WTC11 (cell line): ENCODE data around the gene LBX2. TPM values are rescaled to one million over a fixed set of nuclear protein-coding genes. Genes with fewer than 3 reads are reported as not detected.

Experiments
- ATAC-seq: fragments of 200-7000 bp; cut with Tn5 transposase; 2 replicates; pipeline ENCODE4 v1.10.0; 2021; ENCODE audit warnings: mild to moderate bottlenecking, moderate library complexity
- CTCF ChIA-PET: fragments of 300-600 bp; sonication (Branson Sonifier 250); formaldehyde crosslinking; loops from one replicate; lab custom pipeline; 2021; ENCODE audit warnings: antibody characterized with exemption; lab: Charles Lee
- POLR2A ChIA-PET: fragments of 350-600 bp; sonication (Branson Sonifier 250); formaldehyde crosslinking; loops from one replicate; lab custom pipeline; 2021; ENCODE audit warnings: antibody characterized with exemption; lab: Charles Lee
- DNase-seq: peaks from one replicate; pipeline ENCODE4 v3.0.0; 2021; ENCODE audit warnings: low spot score
- H3K27ac Mint-ChIP-seq: 2 replicates; pipeline ENCODE4 v1.8.0; 2021; ENCODE audit warnings: mixed read lengths
- H3K27me3 Mint-ChIP-seq: 2 replicates; pipeline ENCODE4 v1.8.0; 2021; ENCODE audit warnings: low read depth, mild to moderate bottlenecking, moderate library complexity, mixed read lengths
- H3K36me3 Mint-ChIP-seq: 2 replicates; pipeline ENCODE4 v1.8.0; 2021; ENCODE audit warnings: mixed read lengths
- H3K4me1 Mint-ChIP-seq: 2 replicates; pipeline ENCODE4 v1.8.0; 2022; ENCODE audit warnings: mixed read lengths
- H3K4me3 Mint-ChIP-seq: 2 replicates; pipeline ENCODE4 v1.8.0; 2021; ENCODE audit warnings: mild to moderate bottlenecking, moderate library complexity, mixed read lengths
- H3K9me3 Mint-ChIP-seq: 2 replicates; pipeline ENCODE4 v1.8.0; 2021; ENCODE audit warnings: mixed read lengths
- ELF4 ChIP-seq: sonication (generic); formaldehyde crosslinking; IDR thresholded peaks from 2 replicates; pipeline ENCODE4 v1.8.1; 2022; ENCODE audit warnings: low read depth, mild to moderate bottlenecking, moderate library complexity, missing genetic modification reagents
- JAZF1 ChIP-seq: fragments of 250-450 bp; sonication (Bioruptor Pico); IDR thresholded peaks from 2 replicates; pipeline ENCODE4 v1.9.0; 2021; ENCODE audit warnings: moderate library complexity, mild to moderate bottlenecking, inconsistent platforms
- SMAD3 ChIP-seq: sonication (generic); formaldehyde crosslinking; IDR thresholded peaks from 2 replicates; pipeline ENCODE4 v1.8.0; 2022; ENCODE audit warnings: missing genetic modification reagents, mild to moderate bottlenecking, borderline replicate concordance
- SOX15 ChIP-seq: fragments of 250-450 bp; sonication (Bioruptor Pico); IDR thresholded peaks from 2 replicates; pipeline ENCODE4 v1.9.0; 2021; ENCODE audit warnings: mild to moderate bottlenecking
- TCF7 ChIP-seq: sonication (generic); formaldehyde crosslinking; IDR thresholded peaks from 2 replicates; pipeline ENCODE4 v1.8.0; 2022; ENCODE audit warnings: mild to moderate bottlenecking, low read depth, missing genetic modification reagents, moderate library complexity
- TEAD1 ChIP-seq: sonication (generic); formaldehyde crosslinking; IDR thresholded peaks from 2 replicates; pipeline ENCODE4 v1.8.0; 2022; ENCODE audit warnings: mild to moderate bottlenecking, missing genetic modification reagents
- ZNF138 ChIP-seq: sonication (generic); formaldehyde crosslinking; conservative IDR thresholded peaks from 2 replicates; pipeline ENCODE4 v1.8.1; 2022; ENCODE audit warnings: mild to moderate bottlenecking, moderate library complexity, missing genetic modification reagents
- total RNA-seq: library from RNA; stranded (reverse); gene quantifications from 3 replicates; pipeline ENCODE4 v1.2.3, GENCODE V29; 2021
- TF ChIP-seq, protein P1 (sequence below): sonication (generic); formaldehyde crosslinking; IDR thresholded peaks from 2 replicates; pipeline ENCODE4 v1.8.1; 2022; ENCODE audit warnings: missing genetic modification reagents, borderline replicate concordance
- TF ChIP-seq, protein P2 (sequence below): fragments of 250-450 bp; sonication (Bioruptor Pico); IDR thresholded peaks from 2 replicates; pipeline ENCODE4 v1.9.0; 2021; ENCODE audit warnings: moderate library complexity, mild to moderate bottlenecking, inconsistent platforms, borderline replicate concordance
- TF ChIP-seq, protein P3 (sequence below): fragments of 250-450 bp; sonication (Bioruptor Pico); IDR thresholded peaks from 2 replicates; pipeline ENCODE4 v1.9.0; 2021; ENCODE audit warnings: mild to moderate bottlenecking
- TF ChIP-seq, protein P4 (sequence below): sonication (generic); formaldehyde crosslinking; IDR thresholded peaks from 2 replicates; pipeline ENCODE4 v1.8.1; 2023; ENCODE audit warnings: mild to moderate bottlenecking, missing genetic modification reagents, moderate library complexity
- TF ChIP-seq, protein P5 (sequence below): fragments of 250-450 bp; sonication (Bioruptor Pico); IDR thresholded peaks from 2 replicates; pipeline ENCODE4 v2.1.2; 2022; ENCODE audit warnings: mild to moderate bottlenecking, moderate library complexity
- TF ChIP-seq, protein P6 (sequence below): sonication (generic); formaldehyde crosslinking; IDR thresholded peaks from 2 replicates; pipeline ENCODE4 v1.8.1; 2022; ENCODE audit warnings: low read depth, mild to moderate bottlenecking, moderate library complexity, missing genetic modification reagents, borderline replicate concordance

Gene LBX2
- total RNA-seq, 1 experiment from 2014 or later: 1.0 TPM

DNA sequence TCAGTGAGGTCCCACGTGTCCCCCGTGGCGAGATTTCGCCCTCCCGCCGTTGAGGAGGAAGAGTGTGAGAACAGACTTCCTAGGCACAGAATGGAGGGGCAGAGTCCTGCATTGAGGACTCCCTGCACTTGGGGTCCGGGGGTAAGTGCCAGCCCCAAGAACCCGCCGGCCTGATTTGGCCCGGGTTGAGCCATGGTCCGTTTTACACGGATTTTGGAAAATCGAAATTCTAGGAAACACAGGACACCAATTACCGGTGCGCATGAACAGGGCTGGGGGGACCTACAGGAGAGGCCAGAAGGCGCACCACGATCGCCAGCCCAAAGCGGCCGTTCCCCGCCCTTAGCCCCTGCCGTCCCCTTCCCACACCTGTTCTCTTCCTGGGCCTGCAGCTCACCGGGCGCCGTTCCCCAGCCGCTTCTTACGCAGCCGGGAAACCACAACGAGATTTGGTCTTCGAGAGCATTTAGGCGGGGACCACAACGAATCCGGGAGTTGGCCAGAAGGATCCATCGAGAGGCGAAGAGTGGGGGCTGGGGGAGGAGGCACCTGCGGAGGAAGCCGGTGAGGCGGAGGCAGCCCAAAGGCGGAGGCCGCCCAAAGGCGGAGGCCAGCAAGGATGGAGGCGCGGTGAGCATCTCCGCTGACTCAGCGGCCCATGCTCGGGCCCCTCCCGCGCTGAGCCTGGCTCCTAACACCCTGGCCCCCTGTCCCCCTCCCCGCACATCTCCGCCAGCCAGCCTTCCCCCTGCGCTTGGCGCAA lies 14.4 kb upstream of the LBX2 start:
- ATAC-seq: peak; percentile 9
- Mint-ChIP-seq H3K27ac (no peak overlapping the region), H3K4me3 (peak overlapping the region; percentile 65), H3K9me3 (peaks cover 8% of the 10 kb centered on the region), H3K4me1 (peaks cover 16% of the 10 kb centered on the region), H3K27me3 (peaks cover 99% of the 10 kb centered on the region), H3K36me3 (peaks cover 9% of the 10 kb centered on the region)
- DNase-seq: peak; percentile 39
- POLR2A ChIA-PET: interaction anchor here (0.9 to 1.3 kb wide), 2 partner anchors 39 to 74 kb away, joined by 3 to 4 read pairs; no protein-coding TSS in a partner anchor
- CTCF ChIA-PET: interaction anchor here (0.6 to 2.3 kb wide), 3 partner anchors 10 to 393 kb away, joined by 4 to 8 read pairs (median 6); partner anchors contain the start of genes CCDC142 and TTC31
- TF ChIP-seq, protein P1, sequence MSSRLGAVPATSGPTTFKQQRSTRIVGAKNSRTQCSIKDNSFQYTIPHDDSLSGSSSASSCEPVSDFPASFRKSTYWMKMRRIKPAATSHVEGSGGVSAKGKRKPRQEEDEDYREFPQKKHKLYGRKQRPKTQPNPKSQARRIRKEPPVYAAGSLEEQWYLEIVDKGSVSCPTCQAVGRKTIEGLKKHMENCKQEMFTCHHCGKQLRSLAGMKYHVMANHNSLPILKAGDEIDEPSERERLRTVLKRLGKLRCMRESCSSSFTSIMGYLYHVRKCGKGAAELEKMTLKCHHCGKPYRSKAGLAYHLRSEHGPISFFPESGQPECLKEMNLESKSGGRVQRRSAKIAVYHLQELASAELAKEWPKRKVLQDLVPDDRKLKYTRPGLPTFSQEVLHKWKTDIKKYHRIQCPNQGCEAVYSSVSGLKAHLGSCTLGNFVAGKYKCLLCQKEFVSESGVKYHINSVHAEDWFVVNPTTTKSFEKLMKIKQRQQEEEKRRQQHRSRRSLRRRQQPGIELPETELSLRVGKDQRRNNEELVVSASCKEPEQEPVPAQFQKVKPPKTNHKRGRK (CRISPR knock-in tag): 0 out of 2 replicates have a peak, but pooled peaks have one; percentile 33
- no peak for TF ChIP-seq SOX15 (CRISPR knock-in tag)
- TF ChIP-seq, all 79 proteins: peak for 1

DNA sequence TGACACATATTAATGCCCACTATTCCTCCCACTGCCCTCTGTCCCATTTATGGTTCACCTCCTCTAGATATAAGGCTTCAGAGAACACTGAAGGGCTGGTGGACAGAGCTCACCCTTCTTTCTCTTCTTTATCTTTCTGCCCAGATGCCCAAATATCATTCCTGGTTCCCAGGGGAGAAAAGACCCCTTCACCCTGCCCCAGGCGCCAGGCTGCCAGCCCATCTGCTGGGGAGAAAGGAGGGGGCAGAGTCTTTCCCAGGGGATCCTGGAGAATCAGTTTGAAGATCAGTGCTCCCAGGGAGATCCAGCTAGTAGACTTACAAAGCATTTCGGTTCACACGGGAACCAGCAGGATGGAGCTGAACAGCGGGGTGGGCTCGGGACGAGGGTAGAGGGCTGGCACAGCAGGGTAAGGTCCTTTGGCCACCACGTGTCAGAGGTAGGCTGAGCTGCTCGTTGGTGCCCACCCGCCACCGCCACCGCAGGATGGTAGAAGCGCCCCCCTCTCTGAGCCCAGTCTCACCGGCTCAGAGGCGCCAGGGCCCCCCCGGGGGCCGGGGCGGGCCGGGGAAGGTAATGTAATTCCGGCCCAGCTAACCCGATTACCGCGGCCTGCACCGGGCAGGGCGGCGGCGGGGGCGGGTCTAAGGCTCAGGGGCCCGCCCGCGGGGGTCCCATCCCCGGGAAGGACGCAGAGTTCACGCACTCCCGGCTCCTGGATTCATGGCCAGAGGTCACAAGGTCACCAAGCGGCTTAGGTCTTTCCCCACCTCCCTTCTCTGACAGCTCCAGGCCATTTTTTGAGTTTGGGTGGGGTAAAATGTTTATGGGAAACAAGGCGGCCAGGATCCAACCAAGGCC lies 13.6 kb upstream of the LBX2 start:
- H3K9me3 Mint-ChIP-seq: peaks cover 8% of the 10 kb centered on the region
- H3K27me3 Mint-ChIP-seq: peaks cover 99% of the 10 kb centered on the region
- no peak overlapping the region for H3K27ac Mint-ChIP-seq
- H3K4me1 Mint-ChIP-seq: peaks cover 23% of the 10 kb centered on the region
- ChIA-PET POLR2A (interaction anchor here (0.9 kb wide), 1 partner anchor 40 kb away, joined by 3 read pairs; no protein-coding TSS in a partner anchor), CTCF (interaction anchor here (1.2 to 2.3 kb wide), 2 partner anchors 9 to 30 kb away, joined by 6 to 8 read pairs; partner anchors contain the start of genes CCDC142 and TTC31)
- peaks cover 9% of the 10 kb centered on the region for H3K36me3 Mint-ChIP-seq
- H3K4me3 Mint-ChIP-seq: peak overlapping the region; percentile 65
- TF ChIP-seq, protein P2, sequence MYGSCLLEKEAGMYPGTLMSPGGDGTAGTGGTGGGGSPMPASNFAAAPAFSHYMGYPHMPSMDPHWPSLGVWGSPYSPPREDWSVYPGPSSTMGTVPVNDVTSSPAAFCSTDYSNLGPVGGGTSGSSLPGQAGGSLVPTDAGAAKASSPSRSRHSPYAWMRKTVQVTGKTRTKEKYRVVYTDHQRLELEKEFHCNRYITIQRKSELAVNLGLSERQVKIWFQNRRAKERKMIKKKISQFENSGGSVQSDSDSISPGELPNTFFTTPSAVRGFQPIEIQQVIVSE: no peak
- TF ChIP-seq, protein P3, sequence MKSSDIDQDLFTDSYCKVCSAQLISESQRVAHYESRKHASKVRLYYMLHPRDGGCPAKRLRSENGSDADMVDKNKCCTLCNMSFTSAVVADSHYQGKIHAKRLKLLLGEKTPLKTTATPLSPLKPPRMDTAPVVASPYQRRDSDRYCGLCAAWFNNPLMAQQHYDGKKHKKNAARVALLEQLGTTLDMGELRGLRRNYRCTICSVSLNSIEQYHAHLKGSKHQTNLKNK (CRISPR knock-in tag): no peak
- TF ChIP-seq, protein P4, sequence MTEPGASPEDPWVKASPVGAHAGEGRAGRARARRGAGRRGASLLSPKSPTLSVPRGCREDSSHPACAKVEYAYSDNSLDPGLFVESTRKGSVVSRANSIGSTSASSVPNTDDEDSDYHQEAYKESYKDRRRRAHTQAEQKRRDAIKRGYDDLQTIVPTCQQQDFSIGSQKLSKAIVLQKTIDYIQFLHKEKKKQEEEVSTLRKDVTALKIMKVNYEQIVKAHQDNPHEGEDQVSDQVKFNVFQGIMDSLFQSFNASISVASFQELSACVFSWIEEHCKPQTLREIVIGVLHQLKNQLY (CRISPR knock-in tag): no peak
- TF ChIP-seq, protein P1 (CRISPR knock-in tag): no peak
- TF ChIP-seq TEAD1 (CRISPR knock-in tag): no peak
- no peak for TF ChIP-seq JAZF1
- TF ChIP-seq ZNF138 (CRISPR knock-in tag): no peak
- TF ChIP-seq, protein P5, sequence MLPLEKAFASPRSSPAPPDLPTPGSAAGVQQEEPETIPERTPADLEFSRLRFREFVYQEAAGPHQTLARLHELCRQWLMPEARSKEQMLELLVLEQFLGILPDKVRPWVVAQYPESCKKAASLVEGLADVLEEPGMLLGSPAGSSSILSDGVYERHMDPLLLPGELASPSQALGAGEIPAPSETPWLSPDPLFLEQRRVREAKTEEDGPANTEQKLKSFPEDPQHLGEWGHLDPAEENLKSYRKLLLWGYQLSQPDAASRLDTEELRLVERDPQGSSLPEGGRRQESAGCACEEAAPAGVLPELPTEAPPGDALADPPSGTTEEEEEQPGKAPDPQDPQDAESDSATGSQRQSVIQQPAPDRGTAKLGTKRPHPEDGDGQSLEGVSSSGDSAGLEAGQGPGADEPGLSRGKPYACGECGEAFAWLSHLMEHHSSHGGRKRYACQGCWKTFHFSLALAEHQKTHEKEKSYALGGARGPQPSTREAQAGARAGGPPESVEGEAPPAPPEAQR (CRISPR knock-in tag): no peak
- TF ChIP-seq ELF4 (CRISPR knock-in tag): no peak
- TF ChIP-seq, protein P6, sequence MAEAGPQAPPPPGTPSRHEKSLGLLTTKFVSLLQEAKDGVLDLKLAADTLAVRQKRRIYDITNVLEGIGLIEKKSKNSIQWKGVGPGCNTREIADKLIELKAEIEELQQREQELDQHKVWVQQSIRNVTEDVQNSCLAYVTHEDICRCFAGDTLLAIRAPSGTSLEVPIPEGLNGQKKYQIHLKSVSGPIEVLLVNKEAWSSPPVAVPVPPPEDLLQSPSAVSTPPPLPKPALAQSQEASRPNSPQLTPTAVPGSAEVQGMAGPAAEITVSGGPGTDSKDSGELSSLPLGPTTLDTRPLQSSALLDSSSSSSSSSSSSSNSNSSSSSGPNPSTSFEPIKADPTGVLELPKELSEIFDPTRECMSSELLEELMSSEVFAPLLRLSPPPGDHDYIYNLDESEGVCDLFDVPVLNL (CRISPR knock-in tag): no peak
- TF ChIP-seq TCF7: no peak
- no peak for TF ChIP-seq SMAD3 (CRISPR knock-in tag)
- no peak for ATAC-seq
- no peak for DNase-seq
